NOMO-1 (cell line): ENCODE measurements around the gene SV2B.

Experiments used
- DNase-seq, 2 experiments: peaks; one replicate each; lab custom pipeline; 2025; ENCODE audit not compliant: unreplicated experiment in 2 of 2; lab: John Stamatoyannopoulos, UW

Gene SV2B

GRCh38 chr15:91186904-91187656 lies 87.0 kb downstream of the SV2B start:
- DNase-seq = peak in 1 of 2 experiments; percentile 25

DNA sequence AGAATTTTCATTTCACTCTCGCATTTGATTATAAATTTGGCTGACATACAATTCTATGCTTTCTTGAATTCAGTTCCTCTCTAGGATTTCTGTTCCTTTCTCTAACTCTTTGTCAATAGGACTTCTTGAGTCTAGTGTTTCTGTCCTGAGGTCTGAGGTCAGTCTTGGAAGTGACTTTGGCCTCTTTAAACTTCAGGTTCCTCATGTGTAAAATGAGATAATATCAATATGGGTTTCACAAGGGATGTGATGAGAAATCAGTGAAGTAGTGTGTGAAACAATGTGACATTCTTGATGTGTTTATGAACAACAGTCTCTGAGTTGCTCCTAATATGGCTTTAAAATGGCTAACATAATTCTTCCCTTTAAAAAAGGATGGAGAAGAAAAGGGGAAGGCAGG lies 92.2 kb downstream of the SV2B start:
- DNase-seq = no peak

DNA sequence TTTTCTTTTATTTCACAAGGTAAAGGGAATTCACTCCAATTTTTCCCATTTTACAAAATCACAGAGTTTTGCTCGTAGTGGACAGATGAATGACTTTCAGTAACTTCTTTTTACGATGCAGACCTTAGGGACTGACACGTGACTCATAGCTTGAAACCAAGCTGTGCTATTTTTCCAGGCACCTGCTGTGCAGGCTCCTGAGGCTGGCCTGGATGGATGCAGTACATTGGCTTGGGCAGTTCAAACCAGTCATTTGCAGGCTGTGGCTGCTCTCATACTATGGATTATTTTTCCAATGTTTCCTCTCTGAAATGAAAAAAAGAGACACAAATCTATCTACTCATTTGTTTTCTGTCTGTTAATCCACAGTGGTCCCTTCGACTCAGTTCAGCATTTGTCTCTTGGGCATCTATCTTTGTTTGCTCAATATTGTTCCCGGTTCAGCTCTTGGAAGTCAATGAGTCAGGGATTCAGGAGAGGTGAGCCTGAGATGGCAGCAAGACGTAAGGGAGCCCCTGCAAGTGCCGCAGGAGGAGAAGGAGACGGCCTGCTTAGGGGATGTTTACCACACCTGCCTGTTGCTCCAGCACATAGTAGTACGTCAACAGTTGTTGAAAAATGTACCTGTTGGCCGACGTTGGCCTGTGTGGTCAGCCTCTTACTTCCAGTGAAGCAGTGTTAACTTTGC lies 92.8 kb downstream of the SV2B start:
- DNase-seq = no peak

DNA sequence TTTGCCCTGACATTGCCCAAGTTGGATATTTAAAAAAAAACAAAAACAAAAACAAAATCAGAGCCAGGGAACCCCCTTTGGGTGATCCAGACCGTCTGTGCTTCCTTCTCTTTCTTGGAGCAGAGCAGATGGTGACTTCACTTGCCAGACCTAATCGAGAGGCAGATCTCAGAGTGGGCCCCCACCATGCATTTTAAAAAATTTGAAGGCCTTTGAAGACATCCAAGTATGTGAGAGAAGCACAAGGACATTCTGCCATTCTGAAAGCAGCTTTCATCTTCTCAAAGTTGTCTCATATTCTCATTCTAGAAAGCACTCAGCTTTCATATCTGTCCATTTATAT lies 93.3 kb downstream of the SV2B start:
- DNase-seq = no peak

DNA sequence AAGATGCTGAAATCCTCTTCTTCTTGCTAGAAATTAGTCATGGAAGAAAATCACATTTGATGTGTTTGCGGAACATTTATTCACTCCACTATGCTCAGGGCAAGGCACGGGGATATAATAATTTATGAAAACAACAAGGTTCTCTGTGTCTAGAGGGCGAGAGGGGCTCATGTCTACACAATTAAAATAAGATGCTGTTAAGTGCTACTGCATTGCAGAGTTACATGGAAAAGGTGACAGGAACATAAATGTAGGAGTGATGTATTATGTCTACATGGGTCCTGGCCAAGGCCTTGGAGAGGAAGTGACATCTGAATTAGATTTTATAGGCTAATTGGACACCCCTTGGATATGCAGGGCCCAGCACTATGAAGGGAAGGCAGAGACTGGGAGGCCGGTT lies 96.1 kb downstream of the SV2B start:
- no peak for DNase-seq

GRCh38 chr15:91196768-91197167 lies 96.7 kb downstream of the SV2B start:
- no peak for DNase-seq

- DNase-seq = no peak
Measured at GRCh38 chr15:91199511-91199910, 99.5 kb downstream of the SV2B start.

DNA sequence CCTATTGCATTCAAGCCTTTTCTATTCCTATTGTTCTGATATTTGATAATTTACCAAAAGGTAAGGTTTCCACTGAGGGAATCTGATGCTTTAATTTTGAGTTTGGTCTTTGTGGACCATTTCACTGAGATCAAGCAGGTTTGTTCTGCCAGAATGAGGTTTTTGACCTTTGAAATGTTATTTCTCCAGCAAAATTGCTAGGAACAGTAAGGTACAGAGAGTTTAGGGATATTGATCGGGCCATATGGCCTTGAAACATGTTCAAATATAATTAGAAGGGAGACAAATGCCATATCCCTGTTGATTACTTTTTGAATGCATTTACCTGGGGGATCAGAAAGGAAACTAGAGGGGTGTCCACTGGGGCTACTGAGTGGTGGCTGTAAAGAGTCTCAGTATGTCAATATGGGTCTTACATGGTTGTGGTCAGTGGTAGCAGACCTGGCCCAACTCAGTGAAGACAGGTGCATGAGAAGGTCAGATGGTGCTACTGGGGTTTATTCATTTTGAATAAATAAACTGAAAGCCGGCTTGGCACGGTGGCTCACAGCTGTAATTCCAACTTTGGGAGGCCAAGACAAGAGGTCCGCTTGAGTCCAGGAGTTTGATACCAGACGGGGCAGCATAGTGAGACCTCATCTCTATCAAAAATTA lies 100.2 kb downstream of the SV2B start:
- DNase-seq = no peak

DNA sequence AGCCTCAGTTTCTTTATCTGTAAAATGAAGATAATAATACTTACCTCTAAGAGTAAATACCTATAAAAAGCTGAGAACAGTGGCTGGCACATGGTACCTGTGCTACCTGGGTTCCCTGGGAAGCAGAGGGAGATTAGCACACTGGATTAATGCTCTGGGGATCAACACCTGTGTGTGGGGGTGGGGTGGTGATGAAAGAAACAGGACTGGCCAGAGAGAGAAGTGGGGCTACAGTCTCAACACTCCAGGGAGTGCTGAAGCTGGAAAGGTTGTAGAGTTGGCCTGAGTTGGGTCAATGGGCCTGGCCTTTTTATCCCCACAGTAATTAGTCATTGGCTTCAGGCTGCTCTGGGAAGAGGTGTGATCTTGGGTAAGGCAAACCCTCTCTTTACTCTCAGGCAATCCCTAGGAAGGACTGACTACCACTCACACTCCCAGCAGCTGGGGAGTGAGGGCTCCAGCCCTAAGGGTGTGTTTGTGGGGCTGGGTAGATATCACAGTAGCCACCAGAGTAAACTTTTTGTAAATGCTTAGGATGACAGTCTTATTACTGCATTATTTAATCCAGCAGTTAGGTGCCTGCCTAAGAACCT lies 102.5 kb downstream of the SV2B start:
- DNase-seq = no peak

DNA sequence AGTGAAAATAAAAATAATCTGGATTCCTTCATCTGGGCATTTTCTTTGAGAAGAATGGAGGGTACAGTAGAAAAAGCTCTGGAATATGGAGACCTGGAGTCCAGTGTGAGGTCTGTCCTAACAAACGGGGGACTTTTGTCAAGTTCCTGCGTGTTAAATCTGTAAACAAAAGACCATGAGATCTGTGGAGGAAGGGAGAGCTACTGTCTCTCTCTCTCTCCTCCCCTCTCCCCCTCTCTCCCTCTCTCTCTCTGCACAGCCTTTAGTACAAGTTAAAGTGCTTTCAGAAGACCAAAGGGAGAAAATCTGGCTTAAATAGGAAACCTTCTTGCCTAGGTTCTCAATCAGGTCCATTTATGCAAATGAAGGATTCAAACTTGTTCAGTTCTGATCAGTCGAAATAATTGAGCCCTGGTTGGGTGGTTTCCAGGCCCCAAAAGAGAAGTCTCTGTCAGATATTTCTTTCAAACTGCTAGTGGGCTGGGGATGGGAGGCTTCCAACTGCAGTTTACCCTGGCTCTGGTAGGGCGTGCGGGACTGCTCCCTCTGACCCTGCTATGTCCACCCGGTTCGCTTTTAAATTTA lies 103.7 kb downstream of the SV2B start:
- no peak for DNase-seq

GRCh38 chr15:91208371-91208770 lies 108.3 kb downstream of the SV2B start:
- no peak for DNase-seq

DNA sequence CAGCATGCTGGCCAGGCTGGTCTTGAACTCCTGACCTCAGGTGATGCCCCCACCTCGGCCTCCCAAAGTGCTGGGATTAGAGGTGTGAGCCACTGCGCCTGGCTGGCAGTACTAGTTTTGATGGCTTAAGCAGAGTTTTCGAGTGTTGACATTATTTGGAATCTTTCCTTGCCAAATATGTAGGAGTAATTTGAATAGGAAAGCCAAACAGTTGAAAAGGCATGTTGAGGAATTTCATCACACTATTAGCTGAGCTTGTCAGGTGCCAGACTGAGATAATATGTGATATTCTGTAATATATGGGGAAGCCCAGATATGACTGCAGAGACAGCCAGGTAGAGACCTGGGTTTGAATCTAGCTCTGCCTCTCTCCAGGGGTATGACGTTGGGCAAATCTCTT lies 109.3 kb downstream of the SV2B start:
- no peak for DNase-seq

DNA sequence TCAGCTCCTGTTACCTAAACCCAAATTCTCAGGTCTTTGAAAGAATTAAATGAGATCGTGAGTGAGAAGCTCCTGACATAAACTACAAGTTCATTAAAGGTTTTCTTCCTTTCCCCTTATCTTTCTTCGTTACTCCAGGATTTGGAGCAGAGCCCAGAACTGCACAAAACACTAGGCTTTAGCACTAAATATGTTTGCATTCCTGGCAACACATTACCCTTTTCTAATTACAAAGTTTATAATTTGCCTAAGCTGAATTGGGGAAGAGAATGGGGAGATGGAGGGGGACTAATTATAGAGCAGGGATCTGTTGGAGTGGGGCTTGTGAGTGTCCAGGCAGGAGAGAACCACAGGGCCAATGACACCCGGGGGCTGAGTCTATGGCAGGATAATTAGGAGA lies 109.7 kb downstream of the SV2B start:
- no peak for DNase-seq

DNA sequence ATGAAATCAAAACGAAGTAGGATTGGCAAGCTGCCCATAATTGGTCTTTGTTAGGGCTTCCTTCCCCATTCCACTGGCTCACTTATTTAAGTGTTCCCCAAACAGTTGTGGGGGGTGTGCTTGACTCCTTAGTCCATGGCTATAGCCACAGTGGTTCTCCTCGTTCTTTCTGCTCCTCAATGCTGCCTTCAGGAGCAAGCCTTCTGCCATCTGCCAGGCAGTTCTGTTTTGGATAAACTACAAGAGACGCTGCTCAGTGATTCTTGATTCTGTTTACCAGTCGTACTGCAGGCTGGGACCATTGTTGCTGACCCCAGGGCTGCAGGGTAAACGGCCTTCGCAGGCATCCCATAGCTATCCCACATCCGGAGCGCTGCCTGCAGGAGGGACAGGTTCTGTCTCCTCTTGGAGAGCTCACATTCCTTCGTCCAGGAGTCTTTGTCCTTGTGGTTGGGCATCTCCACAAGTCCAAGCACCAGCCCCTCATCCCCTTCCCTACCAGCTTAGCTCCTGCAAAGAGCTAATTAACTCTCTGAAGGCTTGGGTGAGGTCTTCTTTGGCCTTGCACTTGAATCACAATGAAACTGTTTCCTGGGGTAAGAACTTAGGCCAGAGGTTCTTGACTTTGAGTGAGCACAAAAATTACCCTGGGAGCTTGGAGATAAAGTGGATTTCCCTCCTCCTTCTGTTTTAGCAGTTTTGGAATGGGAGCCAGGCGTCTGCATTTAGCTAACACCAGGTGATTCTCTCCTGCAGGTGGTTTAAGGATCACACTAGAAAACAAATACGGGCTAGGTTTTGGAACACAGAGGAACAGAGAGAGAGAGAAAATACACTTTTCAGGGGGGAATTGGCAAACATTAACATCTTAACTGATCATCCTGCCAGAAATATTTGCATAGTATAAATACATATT lies 114.9 kb downstream of the SV2B start:
- no peak for DNase-seq

DNA sequence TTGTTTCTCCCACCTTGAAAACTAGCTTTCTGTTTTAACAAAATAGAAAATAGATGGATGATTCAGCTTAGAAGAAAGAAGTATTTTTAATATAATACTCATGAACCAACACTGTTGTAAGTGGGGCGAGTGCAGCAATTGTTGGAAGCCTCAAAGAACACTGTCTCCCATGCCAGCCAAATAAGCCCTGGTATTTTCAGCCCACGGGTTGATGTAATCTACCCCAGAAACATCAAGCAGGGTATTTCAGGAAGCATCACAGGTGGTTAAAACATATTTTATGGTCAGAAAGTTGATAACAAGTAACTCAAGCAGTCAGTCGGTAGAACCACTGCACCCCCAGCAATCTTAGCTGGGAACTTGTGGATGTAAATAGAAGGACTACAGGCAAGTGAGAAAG lies 115.9 kb downstream of the SV2B start:
- no peak for DNase-seq

DNA sequence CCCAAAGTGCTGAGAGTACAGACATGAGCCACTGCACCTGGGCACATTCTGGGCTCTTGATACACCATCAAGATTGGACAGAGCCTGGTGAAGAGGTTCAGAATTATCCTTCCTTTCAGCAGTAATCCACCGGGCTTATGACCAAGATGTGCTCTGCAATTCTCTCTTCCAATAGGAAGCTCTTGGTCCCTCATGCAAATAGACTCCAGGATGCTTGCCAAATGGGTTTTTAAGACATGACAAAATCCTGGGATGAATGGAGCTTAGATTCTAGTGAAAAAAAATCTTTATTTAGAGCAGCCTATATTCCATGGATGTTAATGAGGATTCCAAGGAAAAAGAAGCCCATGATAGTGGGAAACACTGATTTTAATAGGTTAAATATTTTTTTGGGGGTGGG lies 119.1 kb downstream of the SV2B start:
- DNase-seq = no peak

- no peak for DNase-seq
Measured at GRCh38 chr15:91222052-91222451, 122.0 kb downstream of the SV2B start.

DNA sequence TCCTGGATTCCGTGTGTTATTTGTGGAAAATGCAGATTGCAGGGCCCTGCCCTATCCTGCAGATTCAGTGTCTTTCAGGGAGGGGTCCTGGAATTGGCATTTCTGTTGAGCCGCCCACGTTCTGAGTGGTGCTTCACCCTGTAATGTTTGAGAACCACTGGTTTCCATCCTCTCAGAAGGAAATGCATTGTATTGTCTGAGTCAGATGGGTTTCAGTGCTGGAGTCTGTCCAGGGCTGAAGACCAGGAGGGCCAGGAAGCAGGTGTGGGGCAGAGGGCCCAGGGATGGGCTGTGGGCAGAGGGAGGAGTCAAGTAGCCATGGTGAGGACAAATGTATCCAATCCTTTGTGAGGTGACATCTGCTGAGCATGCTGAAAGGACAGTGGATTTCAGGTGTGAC lies 123.8 kb downstream of the SV2B start:
- no peak for DNase-seq

- DNase-seq = no peak
Measured at GRCh38 chr15:91224755-91225380, 124.8 kb downstream of the SV2B start.

DNA sequence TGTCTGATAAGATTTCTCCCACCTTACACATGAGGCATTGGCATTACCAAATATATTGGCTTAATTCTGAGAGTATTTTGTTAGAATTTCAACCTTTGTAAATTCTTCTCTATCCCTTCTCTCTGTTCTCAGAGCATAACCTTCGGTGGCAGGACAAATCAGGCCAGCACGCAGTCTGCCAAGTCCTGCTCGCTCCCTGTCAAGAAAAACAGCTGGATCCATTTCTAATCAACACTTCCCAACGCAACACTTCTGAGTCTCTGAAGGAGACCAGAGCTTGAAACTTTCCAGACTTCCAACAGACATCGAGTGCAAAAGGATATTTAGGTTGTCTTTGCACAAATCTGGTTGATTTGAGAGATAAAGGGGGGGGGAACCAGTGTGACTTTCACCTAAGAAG lies 125.7 kb downstream of the SV2B start:
- no peak for DNase-seq
